CD4-positive, alpha-beta T cell treated with Interleukin-12 subunit alpha and Interleukin-12 subunit beta, for 1 hour (primary cell): ENCODE measurements around the gene CIRBP.
A peak's percentile ranks its signal among the peaks of the same experiment; 100 is the strongest.

ENCODE experiments used
- DNase-seq: peaks from one replicate; pipeline ENCODE4 v3.0.0-alpha.2; 2020

The CIRBP gene

GRCh38 chr19:1269065-1269477 is at the start of gene CIRBP:
Gene CIRBP, plus strand, starts transcription at chr19:1269332. Its CDS starts 1,602 bp downstream, at chr19:1270934.
- peak; percentile 100 for DNase-seq

GRCh38 chr19:1219786-1220476 is 49.2 kb upstream of the CIRBP start:
- DNase-seq = no peak

- DNase-seq = no peak
Observed at GRCh38 chr19:1220477-1220930, 48.6 kb upstream of the CIRBP start.

GRCh38 chr19:1220976-1221903 is 47.9 kb upstream of the CIRBP start:
- no peak for DNase-seq

GRCh38 chr19:1221904-1222255 is 47.3 kb upstream of the CIRBP start:
- DNase-seq = no peak

- no peak for DNase-seq
Observed at GRCh38 chr19:1222394-1222793, 46.7 kb upstream of the CIRBP start.

GRCh38 chr19:1223018-1223855 is 45.9 kb upstream of the CIRBP start:
- DNase-seq = peak; percentile 36

GRCh38 chr19:1224047-1224825 is 44.9 kb upstream of the CIRBP start:
- no peak for DNase-seq

GRCh38 chr19:1224847-1225246 is 44.3 kb upstream of the CIRBP start:
- DNase-seq = no peak

GRCh38 chr19:1225440-1226226 is 43.5 kb upstream of the CIRBP start:
- no peak for DNase-seq

- no peak for DNase-seq
Observed at GRCh38 chr19:1226227-1226518, 43.0 kb upstream of the CIRBP start.

- no peak for DNase-seq
Observed at GRCh38 chr19:1226522-1227303, 42.4 kb upstream of the CIRBP start.

GRCh38 chr19:1227304-1228054 is 41.7 kb upstream of the CIRBP start:
- DNase-seq = no peak

- no peak for DNase-seq
Observed at GRCh38 chr19:1228161-1228957, 40.8 kb upstream of the CIRBP start.

- no peak for DNase-seq
Observed at GRCh38 chr19:1229056-1229923, 39.8 kb upstream of the CIRBP start.

GRCh38 chr19:1229924-1230782 is 39.0 kb upstream of the CIRBP start:
- DNase-seq = no peak
